ENCODE results near the gene LAMC1.

LAMC1 gene

GRCh38 chr1:183079712-183080388 is 56.6 kb downstream of the LAMC1 start:
- no peak for DNase-seq (ENCODE audit: low read depth in 2 of 2)

GRCh38 chr1:183080406-183080805 is 57.2 kb downstream of the LAMC1 start:
- DNase-seq (ENCODE audit: low read depth in 2 of 2): no peak

- DNase-seq (ENCODE audit: low read depth in 2 of 2): no peak
Observed at GRCh38 chr1:183081402-183082120, 58.3 kb downstream of the LAMC1 start.

GRCh38 chr1:183082650-183083049 is 59.4 kb downstream of the LAMC1 start:
- DNase-seq (ENCODE audit: low read depth in 2 of 2): no peak

- no peak for DNase-seq (ENCODE audit: low read depth in 2 of 2)
Observed at GRCh38 chr1:183087001-183087400, 63.8 kb downstream of the LAMC1 start.

GRCh38 chr1:183089025-183089639 is 65.9 kb downstream of the LAMC1 start:
- DNase-seq (ENCODE audit: low read depth in 2 of 2): no peak

- DNase-seq (ENCODE audit: low read depth in 2 of 2): no peak
Observed at GRCh38 chr1:183090391-183091006, 67.3 kb downstream of the LAMC1 start.

GRCh38 chr1:183091181-183091580 is 68.0 kb downstream of the LAMC1 start:
- no peak for DNase-seq (ENCODE audit: low read depth in 2 of 2)

- no peak for DNase-seq (ENCODE audit: low read depth in 2 of 2)
Observed at GRCh38 chr1:183092350-183092749, 69.1 kb downstream of the LAMC1 start.

- DNase-seq (ENCODE audit: low read depth in 2 of 2): no peak
Observed at GRCh38 chr1:183093066-183093668, 69.9 kb downstream of the LAMC1 start.

- DNase-seq (ENCODE audit: low read depth in 2 of 2): no peak
Observed at GRCh38 chr1:183093786-183094298, 70.6 kb downstream of the LAMC1 start.

- no peak for DNase-seq (ENCODE audit: low read depth in 2 of 2)
Observed at GRCh38 chr1:183094351-183094750, 71.1 kb downstream of the LAMC1 start.

GRCh38 chr1:183096351-183096750 is 73.1 kb downstream of the LAMC1 start:
- no peak for DNase-seq (ENCODE audit: low read depth in 2 of 2)

GRCh38 chr1:183096894-183097293 is 73.7 kb downstream of the LAMC1 start:
- DNase-seq (ENCODE audit: low read depth in 2 of 2): no peak

- DNase-seq (ENCODE audit: low read depth in 2 of 2): no peak
Observed at GRCh38 chr1:183097438-183098051, 74.3 kb downstream of the LAMC1 start.

GRCh38 chr1:183098317-183098716 is 75.1 kb downstream of the LAMC1 start:
- DNase-seq (ENCODE audit: low read depth in 2 of 2): no peak

GRCh38 chr1:183100361-183100974 is 77.2 kb downstream of the LAMC1 start:
- no peak for DNase-seq (ENCODE audit: low read depth in 2 of 2)

- DNase-seq (ENCODE audit: low read depth in 2 of 2): no peak
Observed at GRCh38 chr1:183101081-183101480, 77.9 kb downstream of the LAMC1 start.

- DNase-seq (ENCODE audit: low read depth in 2 of 2): no peak
Observed at GRCh38 chr1:183101841-183102276, 78.6 kb downstream of the LAMC1 start.

GRCh38 chr1:183103147-183103546 is 79.9 kb downstream of the LAMC1 start:
- no peak for DNase-seq (ENCODE audit: low read depth in 2 of 2)

GRCh38 chr1:183103577-183103976 is 80.4 kb downstream of the LAMC1 start:
- DNase-seq (ENCODE audit: low read depth in 2 of 2): no peak

Data from stimulated activated CD8-positive, alpha-beta memory T cell treated with anti-CD3 and anti-CD28 coated beads, Interleukin-15, amount 100 ng/mL, for 4 hours (primary cell).